ENCODE data around the gene VPS26C.

DNA sequence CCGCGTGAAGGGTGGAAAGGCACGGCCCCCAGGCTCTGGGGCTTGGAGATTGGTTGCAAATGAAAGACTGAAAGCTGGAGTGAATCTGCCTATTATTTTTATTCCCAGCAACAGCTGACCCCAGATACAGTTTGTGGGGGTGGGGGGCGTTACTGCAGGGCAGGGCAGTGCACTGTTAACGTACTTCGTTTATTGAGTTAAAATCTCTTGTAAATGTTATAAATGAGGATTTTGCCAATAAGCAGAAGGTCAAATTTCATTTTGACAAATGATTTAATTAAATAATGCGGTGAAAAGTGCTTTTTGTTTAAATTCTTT, 1.0 kb upstream of the VPS26C start:
- no peak for TF ChIP-seq TCF12 (IDR thresholded peaks at IDR 0.05)
- TF ChIP-seq TCF12 (CRISPR knock-in tag; IDR thresholded peaks at IDR 0.05): no peak
- no peak for TF ChIP-seq EHMT2 (IDR thresholded peaks at IDR 0.05; ENCODE audit: borderline replicate concordance, low read depth, low read length)
- TF ChIP-seq ZNF816 (CRISPR knock-in tag; IDR thresholded peaks at IDR 0.05; ENCODE audit: borderline replicate concordance): no peak
- TF ChIP-seq, protein P1, sequence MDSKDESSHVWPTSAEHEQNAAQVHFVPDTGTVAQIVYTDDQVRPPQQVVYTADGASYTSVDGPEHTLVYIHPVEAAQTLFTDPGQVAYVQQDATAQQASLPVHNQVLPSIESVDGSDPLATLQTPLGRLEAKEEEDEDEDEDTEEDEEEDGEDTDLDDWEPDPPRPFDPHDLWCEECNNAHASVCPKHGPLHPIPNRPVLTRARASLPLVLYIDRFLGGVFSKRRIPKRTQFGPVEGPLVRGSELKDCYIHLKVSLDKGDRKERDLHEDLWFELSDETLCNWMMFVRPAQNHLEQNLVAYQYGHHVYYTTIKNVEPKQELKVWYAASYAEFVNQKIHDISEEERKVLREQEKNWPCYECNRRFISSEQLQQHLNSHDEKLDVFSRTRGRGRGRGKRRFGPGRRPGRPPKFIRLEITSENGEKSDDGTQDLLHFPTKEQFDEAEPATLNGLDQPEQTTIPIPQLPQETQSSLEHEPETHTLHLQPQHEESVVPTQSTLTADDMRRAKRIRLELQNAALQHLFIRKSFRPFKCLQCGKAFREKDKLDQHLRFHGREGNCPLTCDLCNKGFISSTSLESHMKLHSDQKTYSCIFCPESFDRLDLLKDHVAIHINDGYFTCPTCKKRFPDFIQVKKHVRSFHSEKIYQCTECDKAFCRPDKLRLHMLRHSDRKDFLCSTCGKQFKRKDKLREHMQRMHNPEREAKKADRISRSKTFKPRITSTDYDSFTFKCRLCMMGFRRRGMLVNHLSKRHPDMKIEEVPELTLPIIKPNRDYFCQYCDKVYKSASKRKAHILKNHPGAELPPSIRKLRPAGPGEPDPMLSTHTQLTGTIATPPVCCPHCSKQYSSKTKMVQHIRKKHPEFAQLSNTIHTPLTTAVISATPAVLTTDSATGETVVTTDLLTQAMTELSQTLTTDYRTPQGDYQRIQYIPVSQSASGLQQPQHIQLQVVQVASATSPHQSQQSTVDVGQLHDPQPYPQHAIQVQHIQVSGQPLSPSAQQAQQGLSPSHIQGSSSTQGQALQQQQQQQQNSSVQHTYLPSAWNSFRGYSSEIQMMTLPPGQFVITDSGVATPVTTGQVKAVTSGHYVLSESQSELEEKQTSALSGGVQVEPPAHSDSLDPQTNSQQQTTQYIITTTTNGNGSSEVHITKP (CRISPR knock-in tag; IDR thresholded peaks at IDR 0.05; ENCODE audit: low read depth): no peak
- TF ChIP-seq, protein P2, sequence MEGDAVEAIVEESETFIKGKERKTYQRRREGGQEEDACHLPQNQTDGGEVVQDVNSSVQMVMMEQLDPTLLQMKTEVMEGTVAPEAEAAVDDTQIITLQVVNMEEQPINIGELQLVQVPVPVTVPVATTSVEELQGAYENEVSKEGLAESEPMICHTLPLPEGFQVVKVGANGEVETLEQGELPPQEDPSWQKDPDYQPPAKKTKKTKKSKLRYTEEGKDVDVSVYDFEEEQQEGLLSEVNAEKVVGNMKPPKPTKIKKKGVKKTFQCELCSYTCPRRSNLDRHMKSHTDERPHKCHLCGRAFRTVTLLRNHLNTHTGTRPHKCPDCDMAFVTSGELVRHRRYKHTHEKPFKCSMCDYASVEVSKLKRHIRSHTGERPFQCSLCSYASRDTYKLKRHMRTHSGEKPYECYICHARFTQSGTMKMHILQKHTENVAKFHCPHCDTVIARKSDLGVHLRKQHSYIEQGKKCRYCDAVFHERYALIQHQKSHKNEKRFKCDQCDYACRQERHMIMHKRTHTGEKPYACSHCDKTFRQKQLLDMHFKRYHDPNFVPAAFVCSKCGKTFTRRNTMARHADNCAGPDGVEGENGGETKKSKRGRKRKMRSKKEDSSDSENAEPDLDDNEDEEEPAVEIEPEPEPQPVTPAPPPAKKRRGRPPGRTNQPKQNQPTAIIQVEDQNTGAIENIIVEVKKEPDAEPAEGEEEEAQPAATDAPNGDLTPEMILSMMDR (CRISPR knock-in tag; IDR thresholded peaks at IDR 0.05): no peak
- no peak for TF ChIP-seq JUNB (CRISPR knock-in tag; IDR thresholded peaks at IDR 0.05; ENCODE audit: borderline replicate concordance)
- TF ChIP-seq IKZF4 (CRISPR knock-in tag; IDR thresholded peaks at IDR 0.05; ENCODE audit: borderline replicate concordance, low read depth, not compliant biosample characterization): no peak
- TF ChIP-seq XRCC5 (optimal IDR thresholded peaks at IDR 0.05; ENCODE audit: low read length): no peak
- TF ChIP-seq NFIC (IDR thresholded peaks at IDR 0.05; ENCODE audit: low read length): no peak

All from HepG2 (cell line).